GM13977 (cell line): ENCODE data around the gene CIT.

Source experiments
- DNase-seq: peaks from one replicate; pipeline ENCODE4 v3.0.0; 2012; ENCODE audit warnings: low spot score
- CTCF ChIP-seq: IDR thresholded peaks from 2 replicates; pipeline ENCODE4 v1.5.1; 2012; ENCODE audit warnings: mild to moderate bottlenecking, control low read depth; ENCODE audit not compliant: insufficient read depth; ENCODE audit errors: extremely low read depth, missing control alignments
- in situ Hi-C: fragments of 300-500 bp; cut with MboI; formaldehyde crosslinking; loops from one replicate; pipeline ENCODE4 v1.12.0; 2022; ENCODE audit warnings: low sequenced_read_pairs, low pct_unique_long_range_greater_than_20kb, mixed read lengths, inconsistent platforms; ENCODE audit not compliant: unreplicated experiment

CIT gene

GRCh38 chr12:119666900-119667576 is 210.1 kb downstream of the CIT start:
- peak; percentile 58 for DNase-seq
- no peak for TF ChIP-seq CTCF
- in situ Hi-C loops: no loop called here

GRCh38 chr12:119666226-119666795 is 210.8 kb downstream of the CIT start:
- TF ChIP-seq CTCF: no peak
- peak; percentile 31 for DNase-seq
- in situ Hi-C loops: no loop called here

GRCh38 chr12:119665164-119665929 is 211.8 kb downstream of the CIT start:
- TF ChIP-seq CTCF: no peak
- no peak for DNase-seq
- in situ Hi-C loops: no loop called here

GRCh38 chr12:119664642-119665041 is 212.5 kb downstream of the CIT start:
- in situ Hi-C loops: no loop called here
- DNase-seq: no peak
- no peak for TF ChIP-seq CTCF

- TF ChIP-seq CTCF: no peak
- in situ Hi-C loops: no loop called here
- DNase-seq: no peak
Measured at GRCh38 chr12:119661882-119662281, 215.2 kb downstream of the CIT start.

- no peak for DNase-seq
- TF ChIP-seq CTCF: no peak
- in situ Hi-C loops: no loop called here
Measured at GRCh38 chr12:119660076-119660475, 217.0 kb downstream of the CIT start.
